ENCODE measurements around the gene ZNF608. TPM values are rescaled to one million over a fixed set of nuclear protein-coding genes. Genes with fewer than 3 reads are reported as not detected.
A peak's percentile ranks its signal among the peaks of the same experiment; 100 is the strongest.

Gene ZNF608
- total and polyA plus RNA-seq, 9 of the 15 experiments (the other 6 are each of a cell fraction or from before 2014, with no cell fraction given): 0.38 to 1.5 (median 1.00) TPM

DNA sequence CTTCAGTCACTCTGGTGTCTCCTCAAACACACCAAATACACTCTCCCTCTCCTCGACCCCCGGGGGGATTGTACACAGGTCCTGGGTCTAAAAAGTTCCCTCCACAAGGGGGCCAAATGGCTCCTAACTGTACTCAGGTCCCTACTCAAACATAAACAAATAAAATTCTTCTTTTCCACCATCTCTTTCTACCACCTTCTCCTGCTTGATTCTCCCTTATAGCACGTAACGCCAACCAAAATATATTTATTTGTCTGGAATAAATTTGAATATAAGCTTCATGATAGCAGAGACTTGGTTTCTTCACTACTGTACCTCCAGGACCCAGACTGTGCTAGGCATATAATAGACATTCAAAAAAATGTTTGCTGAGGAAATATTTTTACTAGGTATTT, 21.4 kb downstream of the ZNF608 start:
- Histone ChIP-seq H4K20me1 (replicated peaks; ENCODE audit: control insufficient read depth, insufficient read depth, low read length) (no peaks in the 10 kb centered on the region; the same call in 1 of the 2 replicates), H3K4me2 (ENCODE audit: insufficient read depth, low read length) (peak overlapping the region; percentile 72), H3K9ac (ENCODE audit: insufficient read depth in 1 of 2, low read depth in 2 of 2, low read length in 2 of 2) (peak overlapping the region; percentile 11 to 63; a peak in 2 of 4 replicates), H3K9me1 (ENCODE audit: control insufficient read depth, insufficient read depth, low read length) (no peaks in the 10 kb centered on the region), H3K36me3 (ENCODE audit: control insufficient read depth, insufficient read depth, low read length) (no peaks in the 10 kb centered on the region), H3K79me2 (ENCODE audit: control insufficient read depth, insufficient read depth, low read length) (no peaks in the 10 kb centered on the region), H3K27me3 (ENCODE audit: control insufficient read depth in 2 of 2, insufficient read depth in 2 of 2, low read length in 2 of 2) (peaks cover 3 to 4% of the 10 kb centered on the region in 2 experiments; a peak in 2 of 5 replicates), H3K4me3 (peak overlapping the region; percentile 44), H2AFZ (ENCODE audit: low read depth, low read length) (peak overlapping the region; percentile 92), H3K27ac (ENCODE audit: extremely low read depth, low read depth, low read length) (peak overlapping the region; percentile 61), H3K4me1 (replicated peaks in 1 of 2; ENCODE audit: control insufficient read depth in 2 of 2, insufficient read depth in 2 of 2, low read length in 2 of 2) (peaks cover 0 to 6% of the 10 kb centered on the region in 2 experiments; a peak in 1 of 5 replicates), H3K9me3 (replicated peaks; ENCODE audit: control insufficient read depth, insufficient read depth, low read depth, low read length) (no peaks in the 10 kb centered on the region)
- in situ Hi-C loops (cut with MboI) (no loop called here), intact Hi-C loops (cut with micrococcal nuclease) (loop anchor here (2.0 kb wide), 1 partner anchor 74 kb away; no protein-coding TSS in a partner anchor)
- FAIRE-seq (peak; percentile 61), DNase-seq (ENCODE audit: extremely low read depth in 1 of 4, low spot score in 3 of 4) (peak; percentile 49 to 75 (median 59)), ATAC-seq (peak; percentile 91)
- ChIA-PET POLR2A (interaction anchor here (0.6 kb wide), 1 partner anchor 77 kb away, joined by 3 read pairs; no protein-coding TSS in a partner anchor), CTCF (ENCODE audit: low intra/inter-chr PET ratio) (no interaction called here)
- BruUV-seq (replicated peaks): no TSS peak
- WGBS (ENCODE audit: insufficient coverage, low coverage, missing lambda C conversion rate): 4% methylated on average over 4 of the region's 4 CpGs
- 0 out of 3 replicates have a peak, but pooled peaks of 1 of the 2 experiments have one; percentile 42 for TF ChIP-seq CBX3 (IDR thresholded peaks at IDR 0.05; ENCODE audit: borderline replicate concordance in 1 of 2, low read length in 2 of 2)
- TF ChIP-seq, protein P1, sequence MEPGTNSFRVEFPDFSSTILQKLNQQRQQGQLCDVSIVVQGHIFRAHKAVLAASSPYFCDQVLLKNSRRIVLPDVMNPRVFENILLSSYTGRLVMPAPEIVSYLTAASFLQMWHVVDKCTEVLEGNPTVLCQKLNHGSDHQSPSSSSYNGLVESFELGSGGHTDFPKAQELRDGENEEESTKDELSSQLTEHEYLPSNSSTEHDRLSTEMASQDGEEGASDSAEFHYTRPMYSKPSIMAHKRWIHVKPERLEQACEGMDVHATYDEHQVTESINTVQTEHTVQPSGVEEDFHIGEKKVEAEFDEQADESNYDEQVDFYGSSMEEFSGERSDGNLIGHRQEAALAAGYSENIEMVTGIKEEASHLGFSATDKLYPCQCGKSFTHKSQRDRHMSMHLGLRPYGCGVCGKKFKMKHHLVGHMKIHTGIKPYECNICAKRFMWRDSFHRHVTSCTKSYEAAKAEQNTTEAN (CRISPR knock-in tag; IDR thresholded peaks at IDR 0.05): no peak
- TF ChIP-seq NEUROD1 (IDR thresholded peaks at IDR 0.05; ENCODE audit: borderline replicate concordance, low read depth, low read length, partially characterized antibody): peak; percentile 41
- TF ChIP-seq MYBL2 (IDR thresholded peaks at IDR 0.05; ENCODE audit: low read depth): peak; percentile 78
- no peak for TF ChIP-seq MYBL2 (CRISPR knock-in tag; IDR thresholded peaks at IDR 0.05; ENCODE audit: borderline replicate concordance)
- peak; percentile 83 for TF ChIP-seq FOXM1 (IDR thresholded peaks at IDR 0.05; ENCODE audit: low read depth)
- no peak for TF ChIP-seq FOXM1 (CRISPR knock-in tag; IDR thresholded peaks at IDR 0.05; ENCODE audit: low read depth)
- peak; percentile 79; the same call in 1 of the 2 replicates for TF ChIP-seq MTA3 (IDR thresholded peaks at IDR 0.05; ENCODE audit: borderline replicate concordance)
- TF ChIP-seq TOE1 (IDR thresholded peaks at IDR 0.05; ENCODE audit: borderline replicate concordance): peak; percentile 91
- TF ChIP-seq TOE1 (CRISPR knock-in tag; IDR thresholded peaks at IDR 0.05; ENCODE audit: borderline replicate concordance, low read depth): no peak
- TF ChIP-seq HLTF (IDR thresholded peaks at IDR 0.05): peak; percentile 40; the same call in 1 of the 2 replicates
- TF ChIP-seq EGR1 (conservative IDR thresholded peaks at IDR 0.05): no peak
- 0 out of 2 replicates have a peak, but pooled peaks have one; percentile 53 for TF ChIP-seq NFRKB (IDR thresholded peaks at IDR 0.05; ENCODE audit: low read depth)
- TF ChIP-seq EHMT2 (IDR thresholded peaks at IDR 0.05): 0 out of 2 replicates have a peak, but pooled peaks have one; percentile 40
